SU-DHL-6 (cell line): ENCODE results near the gene ZFP36L1.

ENCODE experiments used
- EZH2phosphoT487 ChIP-seq: fragments of 200-600 bp; sonication (generic), shearing (Covaris generic); conservative IDR thresholded peaks from 2 replicates; pipeline ENCODE4 v1.6.1; 2018; ENCODE audit warnings: mild to moderate bottlenecking, antibody characterized with exemption, low read length, moderate library complexity, mixed read lengths
- TF ChIP-seq, protein P1 (sequence below): fragments of 200-600 bp; sonication (generic); IDR thresholded peaks from one replicate; pipeline ENCODE4 v1.5.1; 2017; ENCODE audit warnings: antibody characterized with exemption, mild to moderate bottlenecking, low read length, moderate library complexity; ENCODE audit not compliant: insufficient read depth, poor library complexity, severe bottlenecking

DNA sequence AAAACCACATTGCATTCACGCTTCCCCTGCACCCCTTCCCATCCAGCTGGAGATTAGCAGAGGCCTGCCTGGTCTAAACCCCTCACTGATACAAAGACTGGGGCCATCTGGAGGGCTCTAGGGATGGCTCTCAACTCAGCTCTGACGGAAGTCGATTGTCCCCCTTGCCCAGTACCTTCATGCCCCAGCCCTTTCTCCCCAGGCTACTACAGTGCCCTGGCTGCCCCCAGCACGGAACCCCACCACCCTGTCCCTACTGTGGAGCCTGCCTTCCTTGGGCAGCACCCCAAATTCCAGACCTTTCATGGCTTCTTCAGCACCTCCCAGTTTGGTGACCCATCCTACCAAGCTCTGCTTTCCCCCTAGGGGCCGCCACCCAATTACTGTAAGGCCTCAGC lies 25.6 kb downstream of the ZFP36L1 start:
- TF ChIP-seq, protein P1, sequence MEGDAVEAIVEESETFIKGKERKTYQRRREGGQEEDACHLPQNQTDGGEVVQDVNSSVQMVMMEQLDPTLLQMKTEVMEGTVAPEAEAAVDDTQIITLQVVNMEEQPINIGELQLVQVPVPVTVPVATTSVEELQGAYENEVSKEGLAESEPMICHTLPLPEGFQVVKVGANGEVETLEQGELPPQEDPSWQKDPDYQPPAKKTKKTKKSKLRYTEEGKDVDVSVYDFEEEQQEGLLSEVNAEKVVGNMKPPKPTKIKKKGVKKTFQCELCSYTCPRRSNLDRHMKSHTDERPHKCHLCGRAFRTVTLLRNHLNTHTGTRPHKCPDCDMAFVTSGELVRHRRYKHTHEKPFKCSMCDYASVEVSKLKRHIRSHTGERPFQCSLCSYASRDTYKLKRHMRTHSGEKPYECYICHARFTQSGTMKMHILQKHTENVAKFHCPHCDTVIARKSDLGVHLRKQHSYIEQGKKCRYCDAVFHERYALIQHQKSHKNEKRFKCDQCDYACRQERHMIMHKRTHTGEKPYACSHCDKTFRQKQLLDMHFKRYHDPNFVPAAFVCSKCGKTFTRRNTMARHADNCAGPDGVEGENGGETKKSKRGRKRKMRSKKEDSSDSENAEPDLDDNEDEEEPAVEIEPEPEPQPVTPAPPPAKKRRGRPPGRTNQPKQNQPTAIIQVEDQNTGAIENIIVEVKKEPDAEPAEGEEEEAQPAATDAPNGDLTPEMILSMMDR: no peak
- no peak for TF ChIP-seq EZH2phosphoT487
